GM19463 (cell line): Measurements from ENCODE around the gene CPNE4.

Experiments used
- ATAC-seq: cut with Tn5 transposase; IDR thresholded peaks from one replicate; pipeline ENCODE4 v1.9.1; 2021; ENCODE audit warnings: mild to moderate bottlenecking, moderate library complexity; ENCODE audit not compliant: unreplicated experiment

Gene CPNE4

DNA sequence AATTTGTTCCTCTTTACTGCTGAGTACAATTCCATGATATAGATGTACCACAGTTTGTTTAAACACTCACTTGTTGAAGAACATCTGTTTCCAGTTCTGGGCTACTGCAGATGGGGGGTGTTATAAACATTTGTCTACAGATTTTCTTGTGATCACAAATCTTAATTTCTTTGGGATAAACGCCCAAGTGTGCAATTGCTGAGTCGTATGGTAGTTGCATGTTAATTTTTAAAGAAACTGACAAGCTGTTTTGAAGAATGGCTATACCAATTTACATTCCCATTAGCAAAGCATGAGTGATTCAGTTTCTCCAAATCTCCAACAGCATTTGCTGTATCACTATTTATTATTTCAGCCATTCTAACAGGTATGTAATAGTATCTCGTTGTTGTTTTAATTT lies 290.0 kb downstream of the CPNE4 start:
- ATAC-seq, result no peak

DNA sequence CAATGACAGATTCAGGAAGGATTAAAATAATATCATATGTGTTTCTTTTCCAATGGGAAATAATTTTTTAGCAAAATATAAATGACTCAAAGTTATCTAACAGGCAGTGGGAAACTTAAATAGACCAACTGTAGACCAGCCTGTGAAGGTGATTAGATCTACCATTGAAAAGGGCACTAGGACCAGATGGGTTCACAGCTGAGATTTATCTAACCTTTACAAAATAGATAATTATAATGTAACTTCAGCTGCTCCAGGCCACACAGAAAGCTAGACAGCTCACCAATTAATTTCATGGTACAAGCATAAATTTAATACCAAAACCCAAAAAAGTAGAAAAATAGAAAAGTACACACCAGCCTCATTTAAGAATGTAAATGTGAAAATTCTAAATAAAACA lies 291.7 kb downstream of the CPNE4 start:
- no peak for ATAC-seq

DNA sequence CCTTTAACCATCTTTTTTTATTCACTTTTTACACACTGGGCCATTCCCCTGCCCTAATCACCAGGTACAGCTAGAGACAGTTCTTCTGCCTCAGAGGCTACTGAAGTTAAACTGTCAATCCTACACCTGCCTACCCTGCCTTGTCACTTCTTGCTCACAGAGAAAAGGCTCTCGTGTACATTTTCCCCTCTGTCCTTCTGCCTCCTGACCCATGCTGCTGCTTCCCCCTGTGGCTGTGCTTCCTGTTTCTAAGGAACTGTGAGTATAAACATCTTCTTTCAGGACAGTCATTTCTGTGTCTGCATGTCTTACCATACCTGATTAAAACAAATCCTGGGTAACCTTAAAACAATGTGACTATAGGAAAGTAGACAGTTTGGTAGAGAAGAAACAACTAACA lies 295.6 kb downstream of the CPNE4 start:
- no peak for ATAC-seq

DNA sequence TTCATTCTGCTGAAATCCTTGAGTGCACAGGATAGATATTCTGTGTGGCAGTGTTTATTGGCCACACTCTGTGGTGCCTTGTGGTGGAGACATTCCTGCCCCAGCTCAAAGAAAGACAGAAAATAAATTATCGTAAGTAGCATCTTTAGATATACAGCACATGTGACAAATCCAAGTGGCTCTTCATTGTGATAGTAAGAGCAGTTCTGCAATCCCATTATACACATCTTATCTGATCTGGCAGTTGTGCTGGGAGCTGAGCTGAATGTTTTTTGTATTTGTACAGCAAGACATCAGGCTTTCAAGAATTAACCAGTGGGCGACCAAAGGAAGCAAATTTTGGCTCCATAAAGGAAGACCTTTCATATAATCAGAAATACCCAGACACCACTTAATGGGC lies 296.7 kb downstream of the CPNE4 start:
- ATAC-seq, result no peak

DNA sequence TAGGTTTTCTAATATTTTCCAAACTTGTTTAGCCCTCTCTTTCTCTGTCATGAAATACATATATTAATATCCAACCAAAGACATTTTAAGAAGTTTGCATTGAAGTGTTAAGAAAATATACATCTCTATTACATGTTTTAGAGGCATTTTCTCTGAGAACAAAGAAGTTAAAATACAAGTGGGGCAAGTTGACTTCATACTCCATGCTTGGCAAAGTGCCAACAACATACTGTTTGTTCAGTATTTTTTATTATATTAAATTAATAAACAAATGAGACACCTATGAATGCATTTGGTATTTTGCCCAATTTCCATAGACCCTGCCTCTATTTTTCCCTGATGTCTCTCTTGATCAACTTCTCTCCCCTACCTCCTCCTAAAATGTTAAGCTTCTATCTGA lies 299.3 kb downstream of the CPNE4 start:
- ATAC-seq, result no peak

DNA sequence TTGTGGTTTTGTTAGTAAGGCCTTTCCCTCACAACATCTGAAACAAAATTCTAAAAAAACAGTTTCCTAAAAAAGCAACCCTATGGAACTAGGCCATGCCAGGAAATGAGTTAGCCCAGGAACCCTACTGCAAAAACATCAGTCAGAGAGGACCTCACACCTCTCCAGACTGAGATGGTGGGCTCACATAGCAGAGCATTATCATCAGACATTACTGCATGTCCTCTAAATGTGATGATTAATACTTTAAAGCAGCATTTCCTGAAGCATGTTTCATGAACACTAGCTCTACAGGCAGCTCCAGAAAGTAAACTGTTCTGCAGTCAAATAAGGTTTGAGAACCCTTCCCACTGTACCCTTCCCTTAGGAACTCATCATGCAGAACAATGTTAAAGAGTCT lies 299.7 kb downstream of the CPNE4 start:
- ATAC-seq, result no peak

DNA sequence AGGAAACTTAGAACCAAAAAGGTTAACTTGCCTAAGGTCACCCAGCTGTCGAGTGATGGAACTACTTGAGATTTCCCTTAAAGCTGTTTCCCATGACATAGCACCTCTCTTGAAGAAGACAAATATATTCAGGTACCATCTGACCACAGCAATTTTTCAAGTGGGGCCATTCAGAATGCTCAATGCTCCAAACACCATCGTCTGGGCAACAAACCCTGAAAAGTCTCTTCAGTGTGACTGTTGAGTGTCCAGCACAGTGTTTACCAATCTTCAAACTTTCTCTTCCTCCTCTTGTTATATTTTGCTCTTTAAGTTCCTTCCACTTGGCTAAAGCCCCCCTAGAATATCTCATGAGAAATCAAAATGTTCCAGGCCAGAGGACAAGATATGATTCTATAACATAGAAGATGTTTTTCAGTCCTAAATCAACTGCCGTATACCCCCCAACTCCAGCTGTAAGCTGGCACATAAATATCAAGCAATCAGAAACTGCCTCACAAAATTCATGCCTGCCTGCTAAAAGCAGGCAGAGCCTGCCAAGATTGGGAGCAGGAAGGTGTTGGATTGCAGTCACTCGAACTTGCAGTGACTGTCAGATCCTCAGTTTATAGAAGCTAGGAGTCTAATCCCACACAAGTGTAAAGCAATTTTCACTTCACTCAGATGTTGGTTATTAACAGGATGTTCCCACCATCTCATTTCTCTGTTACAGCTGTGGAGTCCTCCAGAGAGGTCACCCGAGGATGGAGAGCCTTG lies 301.6 kb downstream of the CPNE4 start:
- ATAC-seq, result no peak

DNA sequence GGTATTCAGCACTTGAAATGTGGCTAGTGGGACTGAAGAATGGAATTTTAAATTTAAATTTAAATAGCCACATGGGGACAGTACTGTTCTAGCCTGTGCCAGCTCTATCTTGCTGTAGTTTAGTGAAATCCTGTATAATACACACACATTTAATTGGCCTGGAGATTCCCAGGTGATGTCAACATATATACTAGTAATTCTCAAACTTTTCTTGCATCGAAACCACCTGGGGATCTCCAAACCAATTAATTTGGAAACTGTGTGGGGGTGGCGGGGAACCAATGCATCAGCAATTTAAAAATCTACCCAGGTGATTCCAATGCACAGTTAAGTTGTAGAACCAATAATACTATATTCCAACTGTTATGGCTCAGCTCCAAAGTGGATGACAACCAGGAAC lies 303.1 kb downstream of the CPNE4 start:
- ATAC-seq, result no peak

DNA sequence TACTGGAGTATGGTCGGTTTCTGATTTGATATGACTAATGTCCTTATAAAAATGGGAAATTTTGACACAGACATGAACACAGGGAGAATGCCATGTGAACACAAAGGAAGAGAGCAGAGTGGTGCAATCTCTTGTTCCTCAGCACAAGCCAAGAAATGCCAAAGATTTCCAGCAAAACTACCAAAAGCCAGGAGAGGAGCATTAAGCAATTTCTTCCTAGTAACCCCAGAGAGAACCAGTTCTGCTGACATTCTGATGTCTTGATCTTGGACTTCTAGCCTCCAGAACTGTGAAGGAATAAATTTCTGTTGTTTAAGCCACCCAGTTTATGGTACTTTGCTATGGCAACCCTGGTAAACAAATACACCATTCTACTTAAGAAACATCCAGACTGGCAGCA lies 304.2 kb downstream of the CPNE4 start:
- no peak for ATAC-seq

DNA sequence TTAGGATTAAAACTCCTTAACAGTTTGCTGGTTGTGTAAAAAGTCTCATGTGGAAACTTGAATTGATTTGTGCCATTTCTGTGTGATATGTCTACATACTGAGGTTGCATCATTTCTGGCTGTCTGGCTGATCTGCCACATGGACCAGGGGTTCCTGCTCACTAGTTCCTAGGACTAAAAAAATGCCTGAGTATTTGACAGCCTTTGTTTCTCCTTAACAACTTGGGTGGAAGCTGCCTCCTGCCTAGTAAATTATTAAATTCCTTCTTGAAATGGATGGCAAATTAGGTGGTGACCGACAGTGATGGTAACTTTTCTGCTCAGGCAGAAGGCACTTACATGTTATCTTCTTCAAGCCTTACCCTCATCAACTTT lies 305.2 kb downstream of the CPNE4 start:
- ATAC-seq, result no peak

DNA sequence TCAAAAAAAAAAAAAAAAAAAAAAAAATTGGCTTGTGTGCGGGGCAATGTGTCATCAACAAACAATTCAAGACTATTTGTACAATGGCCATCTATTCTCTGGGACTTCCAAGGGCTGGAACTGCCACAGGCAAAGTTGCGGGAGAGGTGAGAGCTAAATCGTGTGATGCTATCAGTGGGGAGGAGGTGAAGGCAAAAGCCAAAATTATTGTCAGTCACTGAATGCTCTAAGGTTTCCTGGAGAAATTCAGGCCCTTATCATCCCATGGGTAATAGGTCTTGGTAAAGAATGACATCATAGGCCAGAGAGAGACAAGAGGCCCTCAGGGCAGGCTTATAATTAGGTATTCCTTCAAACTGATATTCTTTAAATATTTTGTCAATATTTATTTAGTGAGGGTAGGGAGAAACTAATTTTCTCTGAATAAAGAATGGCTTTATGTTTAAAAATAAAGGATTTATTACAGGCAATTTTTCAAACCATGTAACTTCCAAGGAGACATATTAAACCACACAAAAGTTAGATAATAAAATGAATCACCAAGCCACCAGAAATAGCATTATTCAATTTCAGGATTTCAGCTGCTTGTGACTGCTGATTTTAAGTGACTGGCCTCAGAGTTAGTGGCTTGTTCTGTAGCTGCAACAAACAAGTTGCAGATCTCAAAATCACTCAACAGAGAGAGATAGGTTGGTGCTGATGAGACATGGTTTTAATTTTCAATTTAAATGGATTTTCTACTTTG lies 305.7 kb downstream of the CPNE4 start:
- ATAC-seq, result no peak

DNA sequence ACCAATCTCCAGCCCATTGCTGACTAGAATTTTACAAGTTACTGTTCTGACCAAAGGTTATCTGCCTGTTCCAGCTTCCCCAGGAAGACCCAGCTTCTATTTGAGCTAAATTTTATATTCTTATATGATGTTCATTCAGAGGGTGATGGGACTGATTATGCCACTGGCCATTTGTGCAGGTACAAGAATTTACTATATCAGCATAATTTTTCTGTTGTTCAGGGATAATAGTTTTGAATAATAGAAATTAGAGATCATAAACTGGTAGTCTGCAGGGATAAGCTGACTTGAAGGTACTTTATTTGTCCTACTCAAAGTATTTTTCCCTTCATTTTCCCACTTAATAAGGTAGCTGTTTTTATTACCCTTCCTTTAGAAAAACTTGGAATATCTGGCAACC lies 309.4 kb downstream of the CPNE4 start:
- ATAC-seq, result no peak

DNA sequence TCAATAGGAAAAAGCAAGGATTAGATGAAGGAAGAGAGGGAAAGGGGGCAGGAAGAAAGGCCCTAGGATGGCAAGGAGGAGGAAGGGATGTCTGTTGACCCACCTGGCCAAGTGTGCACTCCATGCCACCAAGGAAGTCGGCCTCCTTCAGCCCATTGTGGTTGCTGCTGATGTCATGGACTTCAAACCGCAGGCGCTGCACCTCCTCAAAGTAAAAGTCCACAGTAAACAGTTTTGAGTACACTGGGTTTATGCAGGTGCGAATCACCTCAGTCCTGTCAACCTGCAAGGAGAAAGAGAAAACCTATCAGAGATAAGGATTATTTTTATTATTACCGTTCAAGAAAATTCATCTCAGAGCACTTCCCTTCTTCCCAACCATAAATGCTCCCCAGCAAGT lies 311.5 kb downstream of the CPNE4 start:
- no peak for ATAC-seq

DNA sequence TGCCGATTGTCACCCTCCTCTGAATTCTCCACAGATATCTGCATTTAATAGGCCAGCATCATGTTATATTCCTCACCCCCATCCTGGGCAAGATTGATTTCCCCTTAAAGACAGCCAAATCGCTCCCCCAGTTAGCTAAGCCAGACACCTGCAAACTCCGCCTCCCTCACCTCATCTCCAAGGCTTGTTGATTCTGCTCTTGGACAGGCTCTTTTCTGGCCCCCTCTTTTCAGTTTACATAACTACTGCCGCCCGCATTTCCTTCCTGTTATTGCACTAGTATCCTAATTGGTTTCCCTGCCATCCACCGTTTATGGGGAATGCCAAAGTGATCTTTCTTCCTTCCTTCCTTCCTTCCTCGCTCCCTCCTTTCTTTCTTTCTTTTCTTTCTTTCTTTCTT lies 317.3 kb downstream of the CPNE4 start:
- no peak for ATAC-seq

DNA sequence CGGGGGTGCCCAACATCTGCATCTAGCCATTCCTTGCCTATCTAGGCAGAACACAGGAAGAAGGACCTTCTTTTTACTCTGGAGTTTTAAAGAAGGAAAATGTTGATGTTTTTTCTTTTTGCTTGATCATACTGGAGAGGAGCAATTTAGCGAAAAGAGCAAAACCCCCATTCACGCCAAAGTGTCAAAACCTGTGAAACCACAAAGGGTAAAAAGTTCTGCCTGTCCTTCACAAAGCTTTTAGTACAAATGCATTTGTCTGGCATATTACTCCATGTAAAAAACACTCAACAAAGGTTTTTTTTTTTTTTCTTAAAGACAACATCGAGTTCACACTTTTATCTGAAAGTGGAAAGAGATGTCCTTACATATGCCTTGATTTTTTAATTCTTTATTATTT lies 317.9 kb downstream of the CPNE4 start:
- no peak for ATAC-seq

DNA sequence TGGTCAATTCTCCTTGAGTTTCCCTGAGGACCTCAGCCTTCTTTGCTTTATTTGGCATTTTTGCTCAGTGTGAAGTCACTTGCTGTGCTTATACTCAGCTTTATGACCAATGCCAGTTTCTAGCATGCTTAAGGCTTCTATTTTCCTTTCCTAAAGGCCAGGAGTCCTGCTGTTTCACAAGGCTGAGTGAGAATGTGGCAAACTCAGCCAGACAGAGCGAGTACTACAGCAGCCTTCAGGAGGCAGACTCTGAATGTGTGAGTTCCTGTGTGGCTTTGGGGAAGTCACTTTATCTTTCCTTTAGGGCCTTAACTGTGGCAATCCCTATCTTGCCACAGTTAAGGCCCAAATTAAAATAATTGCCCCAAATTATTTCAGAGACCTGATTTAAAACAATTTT lies 318.8 kb downstream of the CPNE4 start:
- ATAC-seq, result no peak

DNA sequence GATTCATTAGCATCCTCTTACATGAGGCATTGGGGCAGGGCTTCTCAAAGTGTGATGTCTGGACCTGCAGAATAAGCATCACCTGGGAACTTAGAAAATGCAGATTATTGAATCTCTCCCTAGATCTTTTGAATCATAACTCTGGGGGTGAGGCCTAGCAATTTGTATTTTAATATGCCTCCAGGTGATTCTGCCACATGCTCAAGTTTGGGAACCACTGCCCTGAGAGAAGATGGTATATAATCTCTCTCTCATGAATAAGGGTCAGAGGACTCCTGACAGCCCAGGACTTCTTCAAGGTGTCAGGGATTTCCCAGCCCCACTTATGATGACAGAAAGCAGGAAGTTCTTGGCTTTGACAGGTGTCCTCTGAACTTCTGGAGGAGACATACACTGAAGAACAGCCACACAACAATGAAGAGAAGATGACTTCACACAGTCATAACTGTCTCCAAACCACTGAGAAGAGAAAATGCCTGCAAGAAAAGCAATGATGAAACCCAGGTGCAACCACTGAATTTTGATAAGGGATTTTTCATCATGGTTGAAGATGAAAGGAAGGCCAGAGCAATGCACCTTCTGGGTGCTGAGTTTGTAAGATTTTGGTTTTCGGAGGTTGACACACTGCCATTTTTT lies 320.1 kb downstream of the CPNE4 start:
- ATAC-seq, result peak; percentile 82

DNA sequence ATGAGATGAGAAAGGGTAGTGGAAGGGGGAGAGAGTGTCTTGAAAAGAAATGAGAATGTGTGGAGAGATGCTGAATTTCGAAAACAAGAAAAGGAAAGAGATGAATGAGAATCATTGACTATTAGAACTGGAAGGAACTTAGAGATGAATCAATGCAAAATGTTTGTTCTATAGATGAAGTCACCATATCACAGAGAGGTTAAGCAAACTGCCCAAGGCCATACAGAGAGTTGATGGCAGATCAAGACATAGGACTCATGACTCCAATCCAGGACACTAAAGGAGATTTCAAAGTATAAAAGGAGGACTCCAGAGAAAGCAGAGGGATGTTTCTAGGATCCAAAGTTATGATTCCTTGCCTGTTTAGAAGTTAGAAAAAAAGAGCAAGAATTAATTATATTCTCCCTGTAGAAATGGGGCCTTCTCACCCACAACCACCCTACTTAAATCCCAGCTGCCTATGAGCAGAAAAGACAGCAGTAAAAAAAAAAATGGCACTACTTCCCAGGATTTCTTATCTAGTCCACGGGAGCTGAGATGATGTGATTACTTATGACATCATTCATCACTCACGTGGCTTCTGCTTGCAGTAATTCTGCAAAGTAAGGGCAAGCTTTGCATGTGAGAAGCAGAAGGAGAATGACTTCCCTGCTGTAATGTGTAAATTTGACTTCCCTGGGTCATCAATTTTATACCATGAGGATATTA lies 321.2 kb downstream of the CPNE4 start:
- no peak for ATAC-seq

DNA sequence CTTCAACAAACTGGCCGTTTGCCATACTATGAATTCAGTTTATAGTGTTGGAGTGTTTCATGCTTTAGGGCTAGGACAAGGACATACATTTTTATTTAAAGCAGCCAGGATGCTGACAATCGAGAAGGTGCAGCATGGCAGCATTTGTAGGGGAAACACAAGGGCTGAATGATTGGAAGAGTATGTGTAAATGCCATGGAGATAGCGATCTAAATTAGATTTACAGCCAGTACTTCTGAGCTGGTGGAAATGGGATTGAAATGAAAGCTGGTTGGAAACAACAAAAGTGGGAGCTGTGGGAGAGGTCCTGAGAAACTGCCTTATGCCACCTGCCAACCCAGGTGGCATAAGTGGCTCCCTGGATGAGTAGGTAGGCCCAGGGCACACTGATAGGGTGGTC lies 322.2 kb downstream of the CPNE4 start:
- no peak for ATAC-seq

DNA sequence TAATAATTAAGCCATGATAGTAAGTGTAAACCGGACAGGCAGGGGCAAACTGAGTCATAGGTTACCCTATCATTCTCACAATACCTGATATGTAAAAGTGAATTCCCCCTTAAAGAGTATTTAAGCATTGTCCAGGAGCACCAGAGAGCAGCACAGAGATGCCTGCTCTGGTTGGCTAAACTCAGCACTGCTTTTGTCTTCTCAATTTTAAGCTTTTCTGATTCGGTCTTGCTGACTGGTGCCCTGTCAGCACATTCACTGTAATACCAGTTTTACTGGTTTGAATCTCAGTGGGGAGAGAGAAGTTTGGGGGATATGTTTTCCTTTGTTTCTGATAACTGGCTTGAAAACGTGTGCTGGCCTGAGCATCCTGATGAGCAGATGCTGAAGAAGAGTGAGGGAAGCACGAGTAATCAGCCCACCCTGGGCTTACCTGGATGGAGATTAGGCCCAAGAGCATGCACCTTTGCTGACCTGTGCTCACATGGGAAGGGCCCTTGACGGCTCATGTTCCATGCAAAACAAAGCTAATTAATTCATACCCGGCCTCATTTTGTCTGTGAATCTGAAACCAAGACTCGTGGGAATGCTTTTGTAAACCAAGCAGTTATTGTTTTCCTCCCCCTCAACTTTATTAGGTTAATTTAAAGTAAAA lies 323.6 kb downstream of the CPNE4 start:
- peak; percentile 27 for ATAC-seq

DNA sequence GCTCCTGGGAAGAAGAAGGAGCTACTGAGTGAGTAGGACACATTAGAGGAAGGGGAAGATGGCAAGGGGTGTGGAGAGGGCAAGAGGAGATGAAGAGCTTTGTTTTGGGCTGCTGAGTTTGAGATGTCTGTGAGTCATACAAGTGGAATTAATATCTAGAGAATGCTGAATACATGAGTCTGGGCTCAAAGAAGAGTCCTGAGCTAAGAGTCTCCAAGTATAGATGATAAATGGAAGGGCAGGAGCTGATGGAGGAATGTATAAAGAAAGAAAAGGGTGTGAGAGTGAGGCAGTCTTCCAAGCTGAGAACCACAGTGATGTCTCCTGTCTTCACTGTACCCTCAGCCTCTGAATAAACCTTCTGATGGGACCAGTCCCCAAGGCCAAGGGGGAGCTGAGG lies 326.6 kb downstream of the CPNE4 start:
- ATAC-seq, result no peak
